Breast epithelium (tissue), 3 donors: ENCODE measurements around the gene MAPK14.
"Not testable (repeated sequence)": the region's sequence is repeated elsewhere in the genome, so short reads cannot be mapped to it uniquely, and the experiment has no call there.

Source experiments
- POLR2A ChIP-seq: fragments of 450-650 bp; IDR thresholded peaks from one replicate; pipeline ENCODE4 v1.6.1; 2016; ENCODE audit warnings: antibody characterized with exemption, mild to moderate bottlenecking, moderate library complexity
- POLR2AphosphoS5 ChIP-seq, 3 donors: sonication (generic); formaldehyde crosslinking; IDR thresholded peaks; one replicate each; pipeline ENCODE4 v1.6.1; 2017; ENCODE audit warnings: antibody characterized with exemption in 3 of 3
- TF ChIP-seq, protein P1 (sequence below), 3 donors: fragments of 450-650 bp; IDR thresholded peaks; one replicate each; pipeline ENCODE4 v1.5.1; 2016 to 2017; ENCODE audit warnings: antibody characterized with exemption in 3 of 3, mild to moderate bottlenecking in 3 of 3, moderate library complexity in 3 of 3

- TF ChIP-seq, protein P1, sequence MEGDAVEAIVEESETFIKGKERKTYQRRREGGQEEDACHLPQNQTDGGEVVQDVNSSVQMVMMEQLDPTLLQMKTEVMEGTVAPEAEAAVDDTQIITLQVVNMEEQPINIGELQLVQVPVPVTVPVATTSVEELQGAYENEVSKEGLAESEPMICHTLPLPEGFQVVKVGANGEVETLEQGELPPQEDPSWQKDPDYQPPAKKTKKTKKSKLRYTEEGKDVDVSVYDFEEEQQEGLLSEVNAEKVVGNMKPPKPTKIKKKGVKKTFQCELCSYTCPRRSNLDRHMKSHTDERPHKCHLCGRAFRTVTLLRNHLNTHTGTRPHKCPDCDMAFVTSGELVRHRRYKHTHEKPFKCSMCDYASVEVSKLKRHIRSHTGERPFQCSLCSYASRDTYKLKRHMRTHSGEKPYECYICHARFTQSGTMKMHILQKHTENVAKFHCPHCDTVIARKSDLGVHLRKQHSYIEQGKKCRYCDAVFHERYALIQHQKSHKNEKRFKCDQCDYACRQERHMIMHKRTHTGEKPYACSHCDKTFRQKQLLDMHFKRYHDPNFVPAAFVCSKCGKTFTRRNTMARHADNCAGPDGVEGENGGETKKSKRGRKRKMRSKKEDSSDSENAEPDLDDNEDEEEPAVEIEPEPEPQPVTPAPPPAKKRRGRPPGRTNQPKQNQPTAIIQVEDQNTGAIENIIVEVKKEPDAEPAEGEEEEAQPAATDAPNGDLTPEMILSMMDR (IDR thresholded peaks at IDR 0.05): not testable (repeated sequence)
- not testable (repeated sequence) for TF ChIP-seq POLR2AphosphoS5 (IDR thresholded peaks at IDR 0.05); POLR2A
Measured at GRCh38 chr6:35980126-35980525, 47.5 kb upstream of the MAPK14 start.
